Activated T-helper 17 cell treated with anti-CD3 and anti-CD28 coated beads, Interleukin-2, amount 50 U/mL, for 72 hours (primary cell): ENCODE data around the gene TKFC. TPM values are rescaled to one million over a fixed set of nuclear protein-coding genes. Genes with fewer than 3 reads are reported as not detected.

Source experiments
- ATAC-seq: fragments of 150-1000 bp; cut with Tn5 transposase; replicated peaks from 2 replicates; pipeline ENCODE4 v1.10.0; 2021; ENCODE audit warnings: mild to moderate bottlenecking, moderate library complexity
- H3K27ac Mint-ChIP-seq: one replicate; pipeline ENCODE4 v1.8.0; 2022; ENCODE audit warnings: mixed read lengths
- H3K27me3 Mint-ChIP-seq: one replicate; pipeline ENCODE4 v1.8.0; 2022; ENCODE audit warnings: mixed read lengths
- H3K36me3 Mint-ChIP-seq: one replicate; pipeline ENCODE4 v1.8.0; 2022; ENCODE audit warnings: low read depth, mild to moderate bottlenecking, mixed read lengths
- H3K4me1 Mint-ChIP-seq: one replicate; pipeline ENCODE4 v1.8.0; 2022; ENCODE audit warnings: mixed read lengths
- H3K4me3 Mint-ChIP-seq: one replicate; pipeline ENCODE4 v1.8.0; 2022; ENCODE audit warnings: mild to moderate bottlenecking, mixed read lengths
- H3K9me3 Mint-ChIP-seq: one replicate; pipeline ENCODE4 v1.8.0; 2022; ENCODE audit warnings: mixed read lengths
- total RNA-seq, 2 donors: library from RNA; stranded (reverse); gene quantifications; one replicate each; pipeline ENCODE4 v1.2.3, GENCODE V29; 2022

The TKFC gene
- total RNA-seq, 2 donors from 2014 or later, result 32.6 to 32.9 TPM

DNA sequence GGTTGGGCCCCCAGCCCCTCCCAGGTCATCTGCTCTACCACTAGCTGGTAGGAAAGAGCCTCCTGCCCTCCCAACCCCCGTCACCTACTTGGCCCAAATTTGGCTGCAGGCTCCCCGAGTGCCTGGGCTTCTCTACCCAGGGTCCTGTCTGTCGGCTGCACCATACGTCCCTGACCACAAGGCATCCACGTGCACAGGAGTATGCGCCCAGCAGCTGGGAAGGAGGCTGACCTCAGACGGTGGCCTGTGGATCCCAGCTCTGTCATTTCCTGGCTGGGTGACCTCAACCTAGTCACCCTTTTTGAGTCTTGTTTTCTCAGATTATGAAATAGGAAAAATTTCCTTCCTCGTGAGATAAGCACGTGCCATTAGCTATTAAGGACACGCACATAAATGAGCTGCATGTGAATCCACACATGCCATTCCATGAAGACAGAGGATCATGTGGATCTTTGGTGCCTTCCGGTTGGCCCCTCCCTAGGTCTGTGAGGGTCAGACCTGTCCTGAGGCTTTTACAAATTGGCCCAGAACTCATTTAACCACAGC, 15.0 kb downstream of the TKFC start:
- H3K27me3 Mint-ChIP-seq, result no peaks in the 10 kb centered on the region
- H3K36me3 Mint-ChIP-seq, result peaks cover 30% of the 10 kb centered on the region
- ATAC-seq, result no peak
- no peak overlapping the region for H3K27ac Mint-ChIP-seq
- H3K4me3 Mint-ChIP-seq, result no peak overlapping the region
- H3K9me3 Mint-ChIP-seq, result no peaks in the 10 kb centered on the region
- no peaks in the 10 kb centered on the region for H3K4me1 Mint-ChIP-seq

DNA sequence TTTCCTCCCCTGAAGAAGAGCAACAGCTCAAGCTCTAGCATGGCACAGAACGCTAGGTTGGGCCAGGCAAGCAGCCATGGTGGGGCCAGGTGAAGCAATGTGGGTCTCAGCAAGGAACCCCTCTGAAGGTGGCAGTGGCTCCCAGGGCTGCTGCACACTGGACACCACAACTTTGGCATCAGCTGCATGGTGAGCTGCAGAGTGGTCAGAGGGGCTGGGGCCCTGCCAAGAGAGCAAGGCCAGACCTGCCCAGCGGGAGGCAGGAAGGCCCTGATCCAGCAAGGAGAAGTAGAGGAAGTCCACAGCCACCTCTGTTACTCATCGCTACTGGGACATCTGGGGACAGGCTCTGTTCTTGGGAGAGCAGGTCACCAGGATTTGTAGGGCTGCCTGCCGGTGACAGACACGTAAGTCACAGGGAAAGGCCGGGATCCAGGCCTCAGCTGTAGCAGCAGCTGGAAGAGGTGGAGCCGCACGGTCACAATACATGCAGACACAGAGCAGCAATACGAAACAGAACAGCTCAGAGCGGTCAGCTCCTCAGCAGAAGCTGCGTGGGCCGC, 16.2 kb downstream of the TKFC start:
- Mint-ChIP-seq H3K36me3 (peaks cover 38% of the 10 kb centered on the region), H3K4me1 (peaks cover 5% of the 10 kb centered on the region), H3K27ac (no peak overlapping the region), H3K4me3 (no peak overlapping the region), H3K9me3 (no peaks in the 10 kb centered on the region), H3K27me3 (no peaks in the 10 kb centered on the region)
- ATAC-seq, result no peak

DNA sequence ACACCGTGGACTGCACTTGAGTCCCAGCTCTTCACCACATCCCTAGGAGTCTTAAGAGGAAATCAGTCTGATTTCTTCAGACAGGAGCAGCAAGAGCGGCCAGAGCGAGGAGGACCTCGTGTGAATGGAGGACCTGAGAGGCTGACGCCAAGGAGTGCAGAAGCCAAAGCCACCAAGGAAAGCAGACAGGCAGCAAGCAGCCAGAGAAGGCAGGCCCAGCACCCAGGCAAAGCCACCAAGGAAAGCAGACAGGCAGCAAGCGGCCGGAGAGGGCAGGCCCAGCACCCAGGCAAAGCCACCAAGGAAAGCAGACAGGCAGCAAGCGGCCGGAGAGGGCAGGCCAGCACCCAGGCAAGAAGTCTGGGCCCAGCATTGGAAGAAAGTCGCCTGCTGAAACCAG, 16.9 kb downstream of the TKFC start:
- H3K36me3 Mint-ChIP-seq, result peaks cover 38% of the 10 kb centered on the region
- no peak overlapping the region for H3K4me3 Mint-ChIP-seq
- H3K4me1 Mint-ChIP-seq, result peaks cover 5% of the 10 kb centered on the region
- no peaks in the 10 kb centered on the region for H3K9me3 Mint-ChIP-seq
- no peak overlapping the region for H3K27ac Mint-ChIP-seq
- H3K27me3 Mint-ChIP-seq, result no peaks in the 10 kb centered on the region
- no peak for ATAC-seq

DNA sequence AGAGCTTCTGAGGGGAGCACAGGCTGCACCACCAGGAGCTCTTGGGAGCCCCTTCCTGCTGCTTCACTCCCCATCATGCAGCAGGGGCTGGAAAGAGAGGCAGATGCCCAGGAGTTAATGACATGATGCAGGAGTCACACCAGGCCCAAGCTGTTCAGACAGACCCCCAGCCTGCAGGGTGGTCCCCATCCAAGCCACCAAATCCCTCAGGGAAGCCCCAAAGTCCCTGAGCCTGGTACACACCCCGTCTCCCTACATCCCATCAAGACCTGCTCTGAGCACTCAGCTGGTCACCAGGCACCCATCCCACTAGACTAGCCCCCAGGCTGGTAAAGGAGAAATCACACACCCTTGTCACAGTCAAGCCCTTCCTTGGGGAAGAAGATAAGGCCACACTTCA, 17.3 kb downstream of the TKFC start:
- Mint-ChIP-seq H3K4me1 (peaks cover 5% of the 10 kb centered on the region), H3K36me3 (peaks cover 38% of the 10 kb centered on the region), H3K4me3 (no peak overlapping the region), H3K27ac (no peak overlapping the region), H3K9me3 (no peaks in the 10 kb centered on the region), H3K27me3 (no peaks in the 10 kb centered on the region)
- no peak for ATAC-seq

DNA sequence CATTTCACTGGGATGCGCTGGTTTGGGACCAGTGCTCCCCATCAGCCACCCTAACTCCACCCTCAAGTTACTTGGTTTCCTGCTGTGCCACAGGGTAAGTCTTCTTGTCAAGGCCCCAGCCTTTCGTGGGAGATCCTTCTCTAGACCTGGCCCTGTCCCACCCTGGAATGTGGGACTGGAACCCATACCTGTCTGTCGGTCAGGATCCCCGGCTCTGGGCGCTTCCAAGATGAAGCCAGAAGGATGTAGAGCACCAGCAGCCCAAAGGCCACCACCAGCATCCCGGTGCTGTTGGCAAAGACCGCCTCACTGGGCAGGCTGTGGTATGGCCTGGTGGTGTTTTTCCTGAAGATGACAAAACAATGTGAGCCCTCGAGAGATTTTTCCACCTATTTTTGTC, 17.8 kb downstream of the TKFC start:
- Mint-ChIP-seq H3K4me3 (no peak overlapping the region), H3K27ac (no peak overlapping the region), H3K27me3 (no peaks in the 10 kb centered on the region), H3K9me3 (no peaks in the 10 kb centered on the region), H3K4me1 (peaks cover 5% of the 10 kb centered on the region), H3K36me3 (peaks cover 38% of the 10 kb centered on the region)
- ATAC-seq, result no peak

DNA sequence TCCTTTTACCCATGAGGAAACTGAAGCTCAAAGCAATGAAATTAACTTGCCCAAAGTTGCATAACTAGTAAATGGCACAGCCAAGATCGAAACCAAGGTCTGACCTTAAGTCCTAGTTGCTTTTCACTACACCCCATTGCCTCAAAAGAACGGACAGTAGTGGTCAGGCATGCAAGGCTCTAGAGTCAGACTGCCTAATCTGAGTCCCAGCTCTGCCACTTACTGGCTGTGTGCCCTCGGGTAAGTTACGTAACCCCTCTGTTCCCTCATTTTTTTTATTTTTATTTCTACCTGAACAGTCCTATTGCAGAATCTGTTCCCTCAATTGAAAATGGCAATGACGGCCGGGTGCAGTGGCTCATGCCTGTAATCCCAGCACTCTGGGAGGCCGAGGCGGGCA, 19.0 kb downstream of the TKFC start:
- Mint-ChIP-seq H3K36me3 (peaks cover 38% of the 10 kb centered on the region), H3K9me3 (no peaks in the 10 kb centered on the region), H3K4me1 (peaks cover 5% of the 10 kb centered on the region), H3K27ac (no peak overlapping the region), H3K27me3 (no peaks in the 10 kb centered on the region), H3K4me3 (no peak overlapping the region)
- ATAC-seq, result no peak

DNA sequence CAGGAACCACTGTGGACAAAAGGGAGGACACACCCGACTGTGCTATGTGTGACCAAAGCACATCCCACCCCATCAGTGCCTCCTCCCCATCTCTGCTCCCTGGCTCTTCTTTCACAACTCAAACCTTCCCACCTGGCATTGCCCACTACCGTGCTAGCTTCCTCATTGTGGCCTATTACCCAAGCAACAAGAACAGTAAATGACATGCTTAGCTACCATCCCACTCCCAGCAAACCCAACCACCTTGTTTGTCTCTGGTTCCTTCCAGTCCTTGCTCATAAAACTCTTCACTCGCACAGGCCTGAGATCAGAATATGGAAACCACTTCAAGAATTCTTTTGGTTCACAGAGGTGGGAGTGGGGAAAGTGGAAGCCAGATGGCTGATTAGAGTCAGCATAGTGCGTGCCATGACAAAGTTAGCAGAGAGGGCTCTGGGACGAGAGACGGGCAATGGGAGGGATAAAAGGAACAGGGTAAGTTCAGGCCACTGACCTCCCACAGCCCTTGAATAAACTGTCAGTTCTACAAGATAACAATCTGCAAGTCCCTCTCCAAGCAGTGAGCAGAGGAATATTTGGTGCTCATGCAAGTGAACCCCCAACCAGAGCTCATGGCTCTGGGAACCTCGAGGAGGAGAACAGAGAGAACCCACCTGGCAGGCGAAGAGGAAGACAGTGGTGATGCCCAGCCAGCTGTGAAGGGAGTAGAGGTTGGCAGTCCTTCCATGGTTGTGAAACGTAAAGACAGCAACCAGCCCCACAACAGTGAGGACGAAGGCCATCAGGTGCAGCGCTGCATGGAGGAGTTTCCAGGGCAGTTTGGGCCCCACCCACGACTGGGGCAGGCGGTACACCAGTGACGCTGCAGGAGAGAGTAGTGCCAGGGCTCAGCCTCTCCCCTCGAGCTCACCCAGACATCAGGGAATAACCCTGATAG, 20.4 kb downstream of the TKFC start:
- no peak for ATAC-seq
- no peaks in the 10 kb centered on the region for H3K27me3 Mint-ChIP-seq
- no peak overlapping the region for H3K27ac Mint-ChIP-seq
- H3K9me3 Mint-ChIP-seq, result no peaks in the 10 kb centered on the region
- no peak overlapping the region for H3K4me3 Mint-ChIP-seq
- H3K36me3 Mint-ChIP-seq, result peaks cover 38% of the 10 kb centered on the region
- H3K4me1 Mint-ChIP-seq, result peaks cover 9% of the 10 kb centered on the region

DNA sequence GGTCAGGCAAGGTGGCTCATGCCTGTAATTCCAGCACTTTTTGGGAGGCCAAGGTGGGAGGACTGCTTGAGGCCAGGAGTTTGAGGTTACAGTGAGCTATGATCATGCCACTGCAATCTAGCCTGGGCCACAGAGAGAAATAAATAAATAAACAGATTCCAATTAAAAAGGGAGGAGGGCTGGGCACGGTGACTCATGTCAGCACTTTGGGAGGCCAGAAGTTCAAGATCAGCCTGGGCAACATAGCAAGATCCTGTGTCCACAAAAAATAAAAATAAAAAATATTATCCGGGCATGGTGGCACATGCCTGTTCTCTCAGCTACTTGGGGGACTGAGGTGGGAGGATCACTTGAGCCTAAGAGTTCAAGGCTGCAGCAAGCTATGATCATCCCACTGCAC, 21.2 kb downstream of the TKFC start:
- ATAC-seq, result no peak
- H3K4me3 Mint-ChIP-seq, result no peak overlapping the region
- peaks cover 9% of the 10 kb centered on the region for H3K4me1 Mint-ChIP-seq
- H3K36me3 Mint-ChIP-seq, result peaks cover 32% of the 10 kb centered on the region
- no peaks in the 10 kb centered on the region for H3K27me3 Mint-ChIP-seq
- no peak overlapping the region for H3K27ac Mint-ChIP-seq
- no peaks in the 10 kb centered on the region for H3K9me3 Mint-ChIP-seq

DNA sequence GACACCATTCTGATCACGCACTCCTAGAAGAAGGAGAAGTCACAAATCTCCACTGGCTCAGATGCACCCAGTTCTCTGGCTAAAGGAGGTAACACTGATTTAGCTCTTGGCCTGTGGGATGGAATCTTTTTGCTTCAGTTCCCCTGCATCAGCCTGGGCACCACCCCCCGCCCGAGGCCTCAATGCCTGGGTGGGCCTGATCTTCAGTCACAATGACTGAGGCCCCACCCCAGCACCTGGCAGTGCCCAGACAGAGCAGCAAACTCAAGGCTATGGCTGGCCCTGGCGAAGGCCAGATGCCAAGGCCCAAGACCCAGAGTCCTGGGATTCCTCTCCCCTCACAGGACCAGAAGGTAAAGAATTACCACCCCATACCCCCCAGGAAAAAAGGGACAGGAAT, 23.7 kb downstream of the TKFC start:
- Mint-ChIP-seq H3K27ac (peak overlapping the region; percentile 58), H3K36me3 (peaks cover 19% of the 10 kb centered on the region), H3K27me3 (no peaks in the 10 kb centered on the region), H3K4me1 (peaks cover 9% of the 10 kb centered on the region), H3K4me3 (no peak overlapping the region), H3K9me3 (no peaks in the 10 kb centered on the region)
- ATAC-seq, result no peak

DNA sequence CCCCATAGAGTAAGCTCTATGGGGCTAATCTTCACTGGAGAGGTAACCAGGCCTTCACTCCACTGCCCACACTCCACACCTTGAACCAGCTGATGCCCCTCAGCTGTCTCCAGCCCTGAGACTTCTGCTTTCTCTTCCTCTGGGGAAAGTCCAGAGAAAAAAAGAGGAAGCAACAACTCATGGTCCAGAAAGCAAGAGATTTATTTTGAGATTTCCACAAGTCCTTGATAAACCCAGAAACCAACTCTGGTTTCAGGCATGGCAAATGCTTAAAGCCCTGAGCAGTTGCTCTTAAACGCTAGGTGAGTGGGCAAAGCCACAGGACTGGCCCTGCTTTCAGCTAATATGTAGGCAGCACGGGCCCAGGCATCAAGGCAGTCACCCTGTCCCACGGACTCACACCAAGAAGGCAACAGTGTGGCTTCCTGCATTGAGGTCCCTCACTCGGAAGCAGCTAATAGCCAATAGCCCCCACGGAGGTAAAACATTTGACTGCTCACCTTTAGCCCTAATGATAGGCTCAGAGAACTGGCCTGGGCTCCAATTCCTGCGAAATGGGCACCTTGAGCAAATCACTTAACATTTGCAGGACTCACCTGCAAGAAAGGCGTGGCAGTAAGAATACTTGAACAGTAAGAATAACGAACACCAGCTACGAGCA, 24.3 kb downstream of the TKFC start:
- Mint-ChIP-seq H3K27me3 (no peaks in the 10 kb centered on the region), H3K4me3 (no peak overlapping the region), H3K9me3 (no peaks in the 10 kb centered on the region), H3K27ac (peak overlapping the region; percentile 58), H3K4me1 (peaks cover 10% of the 10 kb centered on the region), H3K36me3 (peaks cover 19% of the 10 kb centered on the region)
- no peak for ATAC-seq

DNA sequence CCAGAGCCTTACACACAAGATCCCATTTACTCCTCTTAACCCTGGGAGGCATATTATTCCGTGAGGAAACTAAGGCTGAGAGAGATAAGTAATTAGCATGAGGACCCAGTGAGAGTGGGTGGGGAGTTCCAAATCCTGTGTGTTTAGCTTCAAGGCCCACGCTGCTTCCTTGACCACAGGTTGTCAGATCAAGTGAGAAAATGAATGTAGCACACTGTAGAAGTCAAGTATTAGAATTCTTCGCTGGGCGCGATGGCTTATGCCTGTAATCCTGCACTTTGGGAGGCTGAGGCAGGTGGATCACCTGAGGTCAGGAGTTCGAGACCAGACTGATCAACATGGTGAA, 24.8 kb downstream of the TKFC start:
- H3K27me3 Mint-ChIP-seq, result no peaks in the 10 kb centered on the region
- H3K9me3 Mint-ChIP-seq, result no peaks in the 10 kb centered on the region
- peaks cover 19% of the 10 kb centered on the region for H3K36me3 Mint-ChIP-seq
- no peak for ATAC-seq
- peaks cover 15% of the 10 kb centered on the region for H3K4me1 Mint-ChIP-seq
- H3K27ac Mint-ChIP-seq, result peak overlapping the region; percentile 58
- no peak overlapping the region for H3K4me3 Mint-ChIP-seq

DNA sequence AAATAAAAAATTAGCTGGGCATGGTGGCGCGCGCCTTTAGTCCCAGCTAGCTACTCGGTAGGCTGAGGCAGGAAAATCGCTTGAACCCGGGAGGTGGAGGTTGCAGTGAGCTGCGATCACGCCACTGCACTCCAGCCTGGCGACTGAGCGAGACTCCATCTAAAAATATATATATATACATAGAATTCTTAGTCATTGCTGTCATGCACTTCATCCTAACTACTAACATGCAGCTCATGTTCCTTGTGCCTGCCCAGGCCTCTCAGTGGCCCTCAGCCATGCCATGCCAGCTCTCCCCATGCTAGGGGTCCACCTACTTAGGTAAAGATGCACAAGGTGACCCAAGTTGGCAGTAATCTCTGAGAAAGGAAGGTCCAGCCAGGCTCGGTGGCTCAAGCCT, 25.5 kb downstream of the TKFC start:
- ATAC-seq, result no peak
- Mint-ChIP-seq H3K27me3 (no peaks in the 10 kb centered on the region), H3K9me3 (no peaks in the 10 kb centered on the region), H3K4me1 (peaks cover 16% of the 10 kb centered on the region), H3K4me3 (no peak overlapping the region), H3K36me3 (peaks cover 19% of the 10 kb centered on the region), H3K27ac (no peak overlapping the region)

DNA sequence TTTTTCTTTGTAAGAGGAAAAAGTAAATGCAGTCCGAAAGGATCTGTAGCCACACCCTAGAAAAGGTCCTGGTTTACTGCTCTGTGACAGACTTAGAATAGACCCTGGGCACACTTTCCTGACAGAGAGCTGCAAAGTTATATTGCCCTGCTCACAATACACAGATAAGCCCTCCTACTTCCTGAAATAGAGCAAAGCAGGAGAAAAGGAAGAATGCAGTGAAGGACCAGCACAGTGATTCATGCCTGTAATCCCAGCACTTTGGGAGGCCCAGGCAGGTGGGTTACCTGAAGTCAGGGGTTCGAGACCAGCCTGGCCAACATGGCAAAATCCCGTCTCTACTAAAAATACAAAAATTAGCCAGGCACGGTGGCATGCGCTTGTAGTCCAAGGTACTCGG, 26.5 kb downstream of the TKFC start:
- Mint-ChIP-seq H3K36me3 (peaks cover 26% of the 10 kb centered on the region), H3K27me3 (no peaks in the 10 kb centered on the region), H3K9me3 (no peaks in the 10 kb centered on the region), H3K4me1 (peaks cover 17% of the 10 kb centered on the region), H3K4me3 (peak overlapping the region; percentile 98), H3K27ac (no peak overlapping the region)
- no peak for ATAC-seq

DNA sequence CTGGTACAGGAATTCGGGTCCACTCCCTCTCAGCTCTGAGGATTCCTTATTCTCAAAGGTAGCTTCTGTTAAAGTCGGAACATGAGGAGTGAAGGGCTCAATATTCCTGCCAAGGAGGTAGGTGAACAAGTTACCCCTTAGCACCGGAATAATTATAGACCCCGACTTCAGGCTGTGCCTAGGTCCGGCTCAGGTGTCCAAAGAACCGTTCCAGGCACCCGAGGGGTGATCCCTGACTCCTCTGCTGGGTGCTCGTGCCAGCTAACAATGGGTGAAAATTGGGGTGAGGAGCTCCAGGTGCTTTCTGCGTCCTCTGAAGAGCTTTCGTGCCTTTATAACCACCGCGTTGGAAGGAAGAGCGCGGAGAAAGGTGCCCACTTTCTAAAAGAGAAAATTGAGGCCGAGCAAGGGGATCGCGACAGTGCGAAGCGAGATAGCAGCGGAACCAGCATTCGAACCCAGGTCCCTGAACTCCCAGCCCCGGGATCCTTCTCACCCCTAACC, 28.3 kb downstream of the TKFC start:
- H3K27me3 Mint-ChIP-seq, result no peaks in the 10 kb centered on the region
- peaks cover 40% of the 10 kb centered on the region for H3K36me3 Mint-ChIP-seq
- H3K4me1 Mint-ChIP-seq, result peaks cover 17% of the 10 kb centered on the region
- H3K9me3 Mint-ChIP-seq, result no peaks in the 10 kb centered on the region
- peak overlapping the region; percentile 98 for H3K27ac Mint-ChIP-seq
- peak overlapping the region; percentile 98 for H3K4me3 Mint-ChIP-seq
- peak; percentile 0 for ATAC-seq
